Fibroblast of skin of left quadriceps (primary cell): ENCODE data around the gene FAM193B.
"Not testable (repeated sequence)": the region's sequence is repeated elsewhere in the genome, so short reads cannot be mapped to it uniquely, and the experiment has no call there.

Experiments
- DNase-seq, 2 experiments: peaks; one replicate each; pipeline ENCODE4 v3.0.0-alpha.2; 2013; ENCODE audit warnings: low read depth in 2 of 2

The FAM193B gene

GRCh38 chr5:177486256-177486655 is 68.1 kb downstream of the FAM193B start:
- no peak for DNase-seq

DNA sequence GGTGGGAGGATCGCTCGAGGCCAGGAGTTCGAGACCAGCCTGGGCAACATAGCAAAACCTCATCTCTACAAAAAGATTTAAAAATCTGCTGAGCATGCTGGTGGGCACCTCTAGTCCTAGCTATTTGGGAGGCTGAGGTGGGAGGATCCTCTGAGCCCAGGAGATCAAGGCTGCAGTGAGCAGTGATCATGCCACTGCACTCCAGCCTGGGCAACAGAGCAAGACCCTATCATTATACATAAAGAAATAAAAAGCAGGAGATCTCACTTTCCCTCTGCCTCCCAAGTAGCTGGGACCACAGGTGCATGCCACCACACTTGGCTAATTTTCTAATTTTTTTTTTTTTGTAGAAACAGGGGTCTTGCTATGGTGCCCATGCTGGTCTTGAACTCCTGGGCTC is 68.6 kb downstream of the FAM193B start:
- DNase-seq: not testable (repeated sequence)

DNA sequence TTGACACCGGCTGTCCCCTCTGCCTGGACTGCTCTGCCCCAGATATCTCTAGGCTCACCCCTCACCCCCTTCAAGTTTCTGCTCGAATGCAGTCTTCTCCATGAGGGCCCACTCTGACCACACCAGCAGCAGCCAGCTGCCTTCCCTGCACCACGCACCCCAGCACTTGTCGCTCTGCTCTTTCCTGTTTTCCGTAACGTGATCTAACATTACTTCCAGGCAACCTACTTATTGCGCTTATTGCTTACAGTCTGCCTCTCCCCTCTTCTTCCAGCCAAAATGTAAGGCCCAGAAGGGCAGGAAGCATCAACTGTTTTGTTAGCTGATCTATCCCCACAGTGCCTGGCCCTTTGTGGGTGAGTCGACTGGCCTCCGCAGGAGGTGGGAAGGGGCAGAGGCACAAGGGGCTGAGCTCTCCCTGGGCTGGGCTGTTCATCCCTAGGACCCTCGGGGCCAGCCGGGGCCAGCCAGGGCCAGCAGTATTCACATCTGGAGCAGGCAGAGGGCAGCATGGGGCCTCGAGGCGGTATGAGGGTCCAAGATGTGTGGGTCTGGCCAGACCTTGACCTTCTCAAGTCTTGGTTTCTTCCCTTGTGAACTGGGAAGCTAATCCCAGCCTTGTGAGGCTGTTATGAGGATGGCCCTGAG is 69.3 kb downstream of the FAM193B start:
- no peak for DNase-seq

DNA sequence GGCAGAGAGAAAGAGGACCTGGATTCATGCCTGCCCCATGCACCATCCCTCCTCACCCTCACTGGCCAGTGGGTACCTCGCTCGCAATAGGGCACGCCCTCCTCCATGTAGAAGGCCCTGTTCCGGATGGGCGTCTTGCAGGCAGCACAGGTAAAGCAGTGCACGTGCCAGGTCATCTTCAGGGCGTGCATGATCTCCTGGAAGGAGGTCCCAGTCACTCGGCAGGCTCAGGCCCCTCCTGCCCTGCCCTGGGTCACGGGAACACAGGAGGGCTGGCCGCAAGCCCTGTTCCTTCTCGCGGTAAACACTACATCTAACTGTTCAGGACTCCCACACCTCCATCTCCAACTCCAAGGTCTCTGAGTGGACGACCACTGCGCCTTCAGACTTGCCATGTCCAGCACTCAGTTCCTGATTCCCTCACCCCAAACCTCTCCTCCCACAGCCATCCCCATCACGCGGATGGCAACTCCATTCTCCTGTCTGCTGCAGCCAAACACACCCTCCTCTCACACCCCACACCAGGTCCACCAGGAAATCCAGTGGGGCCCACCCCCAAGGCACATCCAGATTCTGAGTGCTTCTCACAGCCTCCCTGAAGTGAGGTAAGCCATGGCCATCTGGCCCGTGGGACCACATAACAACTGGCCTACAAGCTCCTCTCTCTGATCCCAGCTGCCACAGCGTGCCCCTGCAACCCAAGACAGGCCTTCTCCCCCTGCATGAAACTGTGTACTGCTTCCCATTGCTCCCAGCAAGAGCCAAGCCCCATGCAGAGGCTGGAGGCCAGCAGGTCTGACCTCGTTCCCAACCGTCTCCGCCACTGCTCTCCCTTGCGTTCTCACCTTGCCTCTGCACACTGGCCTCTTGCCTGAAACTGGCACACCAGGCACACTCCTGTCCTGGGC is 70.1 kb downstream of the FAM193B start:
- DNase-seq: no peak

- no peak for DNase-seq
Observed at GRCh38 chr5:177483042-177483441, 71.3 kb downstream of the FAM193B start.

GRCh38 chr5:177482359-177482795 is 72.0 kb downstream of the FAM193B start:
- no peak for DNase-seq

GRCh38 chr5:177479774-177480173 is 74.6 kb downstream of the FAM193B start:
- DNase-seq: no peak

GRCh38 chr5:177478711-177479646 is 75.4 kb downstream of the FAM193B start:
- DNase-seq: no peak

GRCh38 chr5:177477701-177478477 is 76.5 kb downstream of the FAM193B start:
- DNase-seq: no peak

GRCh38 chr5:177476531-177477233 is 77.7 kb downstream of the FAM193B start:
- DNase-seq: no peak

DNA sequence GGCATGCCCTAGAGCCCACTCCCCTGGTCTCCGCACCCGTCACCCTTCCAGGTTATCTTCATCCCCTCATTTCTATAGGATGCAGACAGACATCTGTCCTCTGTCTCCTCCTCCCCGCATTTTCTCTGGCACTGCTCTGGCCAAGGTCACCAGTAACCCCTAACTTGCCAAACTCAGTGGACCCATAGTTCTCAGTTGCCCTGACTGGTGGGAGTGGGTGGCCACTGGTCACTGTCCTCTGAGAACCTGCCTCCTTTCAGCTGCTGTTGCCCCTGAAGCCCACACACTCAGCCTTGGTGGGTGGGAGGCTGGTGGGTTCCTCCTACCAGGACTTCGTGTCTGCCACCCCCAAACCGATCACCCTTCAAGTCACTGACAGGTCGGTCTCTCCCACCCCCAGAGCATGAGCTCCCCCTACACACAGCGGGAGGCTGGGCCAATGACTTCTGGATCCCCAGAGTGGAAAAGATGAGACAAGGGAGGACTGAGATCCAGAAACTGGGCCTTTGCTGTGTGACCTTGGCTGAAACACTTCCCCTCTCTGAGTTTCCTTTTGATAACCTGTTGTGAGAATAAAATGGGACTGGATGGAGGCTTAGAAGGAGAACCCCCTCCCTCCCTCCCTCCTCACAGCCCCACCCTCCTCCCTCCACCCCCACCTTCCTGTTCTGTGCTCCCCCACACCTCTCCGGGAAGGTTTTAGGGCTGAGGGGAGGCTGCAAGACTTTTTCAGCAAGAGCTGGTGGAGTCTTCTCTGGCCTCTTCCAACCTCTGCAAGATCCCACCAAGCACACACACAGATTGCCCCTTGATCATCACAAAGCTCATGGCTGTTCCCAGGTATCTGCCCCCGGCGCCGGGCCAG is 78.6 kb downstream of the FAM193B start:
- no peak for DNase-seq

DNA sequence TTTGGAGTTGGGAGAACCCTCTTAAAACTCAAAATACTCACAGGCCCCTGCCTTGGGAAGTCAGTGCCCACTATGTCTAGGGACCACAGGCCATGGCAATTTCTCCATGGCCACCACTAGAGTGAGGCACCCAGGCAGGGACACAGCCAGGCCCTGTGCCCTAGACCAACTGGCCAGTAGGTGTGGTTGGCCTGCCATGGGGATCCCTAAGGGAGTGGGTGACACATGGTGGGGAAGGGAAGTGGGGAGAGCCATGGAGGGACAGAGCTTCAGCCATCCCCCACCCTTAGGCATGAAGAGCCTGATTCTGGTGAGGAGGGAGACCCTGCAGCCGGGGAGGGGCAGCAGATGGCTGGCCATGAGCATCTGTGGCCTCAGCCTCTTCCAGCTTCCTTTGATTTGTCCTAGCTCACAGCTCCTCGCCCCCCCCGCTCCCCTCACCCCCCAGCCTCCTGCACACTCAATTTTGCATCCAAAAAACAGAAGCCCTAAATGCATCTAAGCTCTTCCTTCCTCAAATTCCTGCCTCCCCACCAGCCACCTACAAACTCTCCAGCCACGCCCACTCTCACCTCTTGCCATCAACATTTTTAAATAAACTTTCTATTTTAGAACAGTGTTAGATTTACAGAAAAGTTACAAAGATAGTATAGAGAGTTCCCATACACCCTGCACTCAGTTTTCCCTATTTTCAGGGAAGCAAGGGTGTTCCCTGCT is 79.4 kb downstream of the FAM193B start:
- DNase-seq: no peak

DNA sequence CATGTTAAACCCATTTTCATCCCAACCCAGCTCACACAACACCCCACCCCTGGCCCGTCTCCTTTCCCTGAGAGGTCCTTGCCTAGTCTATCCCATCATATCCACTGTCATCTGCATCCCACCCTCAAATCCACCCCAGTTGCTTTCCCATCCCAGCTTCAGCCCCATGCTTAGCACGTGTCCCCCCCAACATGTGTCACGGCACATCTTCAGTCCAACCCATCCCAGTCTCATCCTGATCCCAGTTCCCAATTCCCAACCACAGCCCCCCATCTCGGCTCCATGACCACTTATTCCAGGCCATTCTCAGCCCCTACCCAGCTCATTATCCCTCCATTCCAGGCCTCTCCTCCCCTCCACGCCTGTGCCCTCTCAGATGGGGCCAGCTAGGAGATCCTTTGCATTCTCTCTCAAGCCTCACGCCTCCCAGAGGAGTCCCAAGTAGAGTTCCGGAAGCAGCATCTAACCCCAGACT is 80.3 kb downstream of the FAM193B start:
- DNase-seq: no peak

DNA sequence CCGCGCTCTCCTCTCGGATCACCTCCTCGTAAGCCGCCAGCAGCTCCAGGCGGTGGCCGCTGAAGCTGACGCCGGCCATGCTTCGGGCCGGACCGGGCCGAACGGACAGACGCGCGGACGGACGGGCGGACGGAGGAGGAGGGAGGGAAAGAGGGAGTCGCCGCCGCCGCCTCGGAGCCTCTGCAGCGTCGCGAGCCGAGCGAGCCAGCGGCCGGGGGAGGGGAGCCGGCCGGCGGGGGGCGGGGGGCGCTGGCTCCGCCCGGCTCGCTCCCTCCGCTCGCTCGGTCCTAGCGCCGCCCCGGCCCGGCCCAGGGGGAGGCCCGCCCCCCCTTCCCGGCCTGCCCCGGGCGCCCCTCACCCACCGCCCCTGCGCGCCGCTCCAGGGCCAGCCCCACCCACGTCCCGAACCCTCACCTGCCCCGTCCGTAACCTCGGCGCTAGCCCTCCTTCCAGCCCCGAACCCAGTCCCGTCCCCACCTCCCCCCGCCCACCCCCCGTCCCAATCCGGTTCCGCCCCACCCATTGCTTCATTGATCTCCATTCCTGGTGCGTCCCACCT is 80.8 kb downstream of the FAM193B start, which contains the start of gene DBN1:
TSS of gene DBN1 (minus strand) at position 192 of the 559 bp plus-strand sequence. CDS start at position 79, 113 bp downstream.
- DNase-seq: no peak

GRCh38 chr5:177472460-177473442 is 81.6 kb downstream of the FAM193B start:
- no peak for DNase-seq

DNA sequence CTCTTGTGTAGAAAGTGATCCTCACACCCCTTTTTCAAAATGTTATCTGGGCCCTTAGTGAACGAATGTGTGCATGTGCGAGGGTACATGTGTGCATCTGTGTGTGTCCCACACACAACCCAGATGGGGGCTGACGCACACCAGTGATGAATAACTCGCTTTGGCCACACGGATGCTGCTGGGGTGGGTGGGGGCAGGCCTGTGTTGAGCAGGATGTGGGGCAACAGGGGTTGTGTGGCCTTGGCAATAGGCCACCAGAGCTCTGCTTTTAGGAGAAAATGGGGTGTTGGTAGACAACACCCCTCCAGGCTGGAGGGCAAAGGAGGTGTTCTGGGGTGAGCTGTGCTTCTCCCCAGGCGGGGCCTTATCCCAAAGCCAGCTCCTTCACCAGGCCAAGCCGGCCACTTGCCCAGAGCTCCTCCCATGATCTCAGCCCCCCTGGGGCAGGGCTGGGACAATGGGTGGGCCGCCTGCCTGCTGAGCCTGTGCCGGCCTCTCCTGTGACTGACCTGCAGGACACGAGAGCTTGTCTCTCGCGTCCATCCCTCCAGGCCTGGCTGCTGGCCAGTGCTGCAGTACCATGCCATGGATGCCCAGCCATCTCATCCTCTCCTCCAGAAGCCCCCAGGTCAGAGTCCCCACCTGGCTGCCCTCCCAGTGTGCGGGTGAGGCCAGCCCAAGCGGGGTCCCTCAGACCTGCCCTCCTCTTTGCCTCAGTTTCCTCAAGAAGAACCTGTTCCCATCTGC is 82.6 kb downstream of the FAM193B start:
- DNase-seq: no peak
